H7 (cell line): Measurements from ENCODE around the gene PSAP. TPM values are rescaled to one million over a fixed set of nuclear protein-coding genes. Genes with fewer than 3 reads are reported as not detected.
"Not testable (repeated sequence)": the region's sequence is repeated elsewhere in the genome, so short reads cannot be mapped to it uniquely, and the experiment has no call there.

Source experiments
- DNase-seq: peaks from one replicate; pipeline ENCODE4 v3.0.0; 2012
- H3K27me3 ChIP-seq: 2 replicates; pipeline ENCODE4 v1.6.0; 2011; ENCODE audit warnings: mild to moderate bottlenecking, low read length; ENCODE audit not compliant: control insufficient read depth, insufficient read depth
- H3K36me3 ChIP-seq: replicated peaks from 2 replicates; pipeline ENCODE4 v1.5.1; 2011; ENCODE audit warnings: low read length; ENCODE audit not compliant: control insufficient read depth, insufficient read depth
- H3K4me3 ChIP-seq: 2 replicates; pipeline ENCODE4 v1.5.1; 2011; ENCODE audit warnings: low read depth, mild to moderate bottlenecking, control low read depth, low read length, moderate library complexity; ENCODE audit not compliant: insufficient read depth
- total RNA-seq: library from RNA; depleted of rRNA; stranded (reverse); fragments of >200 nt; shearing (Covaris generic); gene quantifications from 2 replicates; pipeline ENCODE4 v1.2.3, GENCODE V29; 2014

PSAP gene
- total RNA-seq, 1 experiment from 2014 or later, result 389 TPM

GRCh38 chr10:71881647-71882355, 30.8 kb upstream of the PSAP start:
- no peak for DNase-seq
- Histone ChIP-seq H3K4me3 (no peak overlapping the region), H3K27me3 (no peaks in the 10 kb centered on the region), H3K36me3 (no peaks in the 10 kb centered on the region)

GRCh38 chr10:71881307-71881624, 30.2 kb upstream of the PSAP start:
- not testable (repeated sequence) for DNase-seq, H3K27me3 ChIP-seq, H3K36me3 ChIP-seq, H3K4me3 ChIP-seq

GRCh38 chr10:71880425-71881306, 29.6 kb upstream of the PSAP start:
- H3K27me3 ChIP-seq, result no peaks in the 10 kb centered on the region
- DNase-seq, result no peak

GRCh38 chr10:71878327-71879034, 27.4 kb upstream of the PSAP start:
- DNase-seq, result peak; percentile 71
- H3K36me3 ChIP-seq, result no peaks in the 10 kb centered on the region
- no peaks in the 10 kb centered on the region for H3K27me3 ChIP-seq
- H3K4me3 ChIP-seq, result no peak overlapping the region

More at GRCh38 chr10:71880425-71881306, 29.6 kb upstream of the PSAP start:
- no peaks in the 10 kb centered on the region for H3K36me3 ChIP-seq
- no peak overlapping the region for H3K4me3 ChIP-seq

- H3K36me3 ChIP-seq, result no peaks in the 10 kb centered on the region
These were observed 26.8 kb upstream of the PSAP start for GRCh38 chr10:71877821-71878220.

GRCh38 chr10:71874680-71875354, 23.8 kb upstream of the PSAP start:
- DNase-seq, H3K4me3 ChIP-seq, H3K27me3 ChIP-seq, H3K36me3 ChIP-seq: not testable (repeated sequence)

More at GRCh38 chr10:71877821-71878220, 26.8 kb upstream of the PSAP start:
- H3K4me3 ChIP-seq, result no peak overlapping the region
- no peaks in the 10 kb centered on the region for H3K27me3 ChIP-seq
- no peak for DNase-seq

- no peak overlapping the region for H3K4me3 ChIP-seq
These were observed 22.6 kb upstream of the PSAP start for GRCh38 chr10:71873582-71874211.

GRCh38 chr10:71869601-71870000, 18.6 kb upstream of the PSAP start:
- not testable (repeated sequence) for H3K4me3 ChIP-seq, DNase-seq, H3K36me3 ChIP-seq, H3K27me3 ChIP-seq

More at GRCh38 chr10:71873582-71874211, 22.6 kb upstream of the PSAP start:
- DNase-seq, result no peak
- Histone ChIP-seq H3K36me3 (no peaks in the 10 kb centered on the region), H3K27me3 (no peaks in the 10 kb centered on the region)

GRCh38 chr10:71868192-71868697, 17.2 kb upstream of the PSAP start:
- no peaks in the 10 kb centered on the region for H3K27me3 ChIP-seq
- H3K36me3 ChIP-seq, result no peaks in the 10 kb centered on the region
- no peak for DNase-seq
- no peak overlapping the region for H3K4me3 ChIP-seq

- H3K4me3 ChIP-seq, result no peak overlapping the region
- H3K36me3 ChIP-seq, result no peaks in the 10 kb centered on the region
- no peaks in the 10 kb centered on the region for H3K27me3 ChIP-seq
- peak; percentile 53 for DNase-seq
These were observed 14.6 kb upstream of the PSAP start for GRCh38 chr10:71865561-71866041.

GRCh38 chr10:71864911-71865361, 13.9 kb upstream of the PSAP start:
- Histone ChIP-seq H3K27me3 (no peaks in the 10 kb centered on the region), H3K36me3 (no peaks in the 10 kb centered on the region)
- no peak for DNase-seq

GRCh38 chr10:71863203-71863602, 12.2 kb upstream of the PSAP start:
- H3K36me3 ChIP-seq, result no peaks in the 10 kb centered on the region
- no peak overlapping the region for H3K4me3 ChIP-seq
- DNase-seq, result no peak
- no peaks in the 10 kb centered on the region for H3K27me3 ChIP-seq

More at GRCh38 chr10:71864911-71865361, 13.9 kb upstream of the PSAP start:
- no peak overlapping the region for H3K4me3 ChIP-seq

GRCh38 chr10:71860243-71861029, 9.4 kb upstream of the PSAP start:
- peak; percentile 73 for DNase-seq
- H3K36me3 ChIP-seq, result no peaks in the 10 kb centered on the region

More at GRCh38 chr10:71860243-71861029, 9.4 kb upstream of the PSAP start:
- Histone ChIP-seq H3K27me3 (no peaks in the 10 kb centered on the region), H3K4me3 (no peak overlapping the region)
